Tibial nerve (tissue), 4 donors: ENCODE measurements around the gene CMSS1. TPM values are rescaled to one million over a fixed set of nuclear protein-coding genes. Genes with fewer than 3 reads are reported as not detected.
A peak's percentile ranks its signal among the peaks of the same experiment; 100 is the strongest.

Experiments used
- DNase-seq, 2 donors: peaks; one replicate each; pipeline ENCODE4 v3.0.0-alpha.2; 2019; ENCODE audit warnings: low spot score in 2 of 2
- H3K27ac ChIP-seq, 4 donors: fragments of 200-600 bp; sonication (generic) in 3 of 4; one replicate each; pipeline ENCODE4 v1.5.1; 2017 to 2019; ENCODE audit warnings: mild to moderate bottlenecking in 1 of 4
- H3K27me3 ChIP-seq, 2 donors: fragments of 200-600 bp; sonication (generic) in 1 of 2; one replicate each; pipeline versions ENCODE4 v1.5.1 to v1.6.0; 2017 to 2019
- H3K36me3 ChIP-seq, 3 donors: fragments of 200-600 bp; sonication (generic); one replicate each; pipeline ENCODE4 v1.5.1; 2018 to 2019
- H3K4me1 ChIP-seq, 4 donors: fragments of 200-600 bp; sonication (generic) in 3 of 4; one replicate each; pipeline ENCODE4 v1.5.1; 2017 to 2019
- H3K4me3 ChIP-seq, 4 donors: fragments of 200-600 bp; sonication (generic) in 3 of 4; one replicate each; pipeline ENCODE4 v1.5.1; 2017 to 2019; ENCODE audit warnings: mild to moderate bottlenecking in 1 of 4, moderate library complexity in 1 of 4
- H3K9me3 ChIP-seq, 4 donors: fragments of 200-600 bp; sonication (generic) in 3 of 4; one replicate each; pipeline ENCODE4 v1.5.1; 2017 to 2019
- EP300 ChIP-seq, 2 donors: sonication (generic); formaldehyde crosslinking; IDR thresholded peaks; one replicate each; pipeline ENCODE4 v1.6.1; 2017; ENCODE audit warnings: antibody characterized with exemption in 2 of 2, mild to moderate bottlenecking in 1 of 2
- POLR2A ChIP-seq, 2 donors: fragments of 450-650 bp; IDR thresholded peaks; one replicate each; pipeline ENCODE4 v1.6.1; 2017; ENCODE audit warnings: antibody characterized with exemption in 2 of 2, mild to moderate bottlenecking in 2 of 2, moderate library complexity in 2 of 2
- WGBS, 2 donors: methylation state at CpG; one replicate each; pipeline ENCODE4 v1.1.5; 2018; 5-methylcytosine and 5-hydroxymethylcytosine counted together
- total RNA-seq, 4 donors: library from RNA; depleted of rRNA; stranded (reverse); fragments of >200 nt; gene quantifications; one replicate each; pipeline ENCODE4 v1.1.0, GENCODE V29; 2016
- TF ChIP-seq, protein P1 (sequence below), 5 experiments: fragments of 200-600 bp in 3 of 5; fragments of 450-650 bp in 2 of 5; sonication (generic) in 3 of 5; IDR thresholded peaks; one replicate each; pipeline ENCODE4 v1.5.1; 2016 to 2019; ENCODE audit warnings: antibody characterized with exemption in 5 of 5, mild to moderate bottlenecking in 3 of 5, moderate library complexity in 2 of 5

CMSS1 gene
- total RNA-seq, 4 donors from 2014 or later = 5.5 to 29.1 (median 15.7) TPM

DNA sequence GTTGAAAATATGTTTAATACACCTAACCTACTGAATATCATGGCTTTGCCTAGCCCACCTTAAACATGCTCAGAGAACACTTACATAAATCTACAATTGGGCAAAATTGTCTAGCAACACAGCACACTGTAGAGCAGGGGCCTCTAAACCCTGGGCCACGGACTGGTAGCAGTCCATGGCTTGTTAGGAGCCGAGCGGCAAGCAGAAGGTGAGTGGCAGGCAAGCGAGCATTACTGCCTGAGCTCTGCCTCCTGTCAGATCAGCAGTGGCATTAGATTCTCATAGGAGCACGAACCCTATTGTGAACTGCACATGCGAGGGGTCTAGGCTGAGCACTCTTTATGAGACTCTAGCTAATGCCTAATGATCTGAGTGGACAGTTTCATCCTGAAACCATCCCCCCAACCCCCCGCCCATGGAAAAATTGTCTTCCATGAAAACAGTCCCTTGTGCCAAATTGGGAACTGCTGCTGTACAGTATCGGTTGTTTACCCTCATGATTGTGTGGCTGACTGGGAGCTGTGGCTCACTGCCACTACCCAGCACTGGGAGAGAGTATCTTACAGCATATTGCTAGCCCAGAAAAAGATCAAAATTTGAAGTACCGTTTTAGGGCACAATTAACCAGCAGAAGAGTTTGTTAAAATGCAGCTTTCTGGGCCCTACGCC, 26.1 kb downstream of the CMSS1 start:
- H3K27ac ChIP-seq = peak overlapping the region in 3 of 4 donors; percentile 57 to 73 (median 61)
- no peak for TF ChIP-seq EP300 (IDR thresholded peaks at IDR 0.05)
- no peak for TF ChIP-seq POLR2A (IDR thresholded peaks at IDR 0.05)
- TF ChIP-seq, protein P1, sequence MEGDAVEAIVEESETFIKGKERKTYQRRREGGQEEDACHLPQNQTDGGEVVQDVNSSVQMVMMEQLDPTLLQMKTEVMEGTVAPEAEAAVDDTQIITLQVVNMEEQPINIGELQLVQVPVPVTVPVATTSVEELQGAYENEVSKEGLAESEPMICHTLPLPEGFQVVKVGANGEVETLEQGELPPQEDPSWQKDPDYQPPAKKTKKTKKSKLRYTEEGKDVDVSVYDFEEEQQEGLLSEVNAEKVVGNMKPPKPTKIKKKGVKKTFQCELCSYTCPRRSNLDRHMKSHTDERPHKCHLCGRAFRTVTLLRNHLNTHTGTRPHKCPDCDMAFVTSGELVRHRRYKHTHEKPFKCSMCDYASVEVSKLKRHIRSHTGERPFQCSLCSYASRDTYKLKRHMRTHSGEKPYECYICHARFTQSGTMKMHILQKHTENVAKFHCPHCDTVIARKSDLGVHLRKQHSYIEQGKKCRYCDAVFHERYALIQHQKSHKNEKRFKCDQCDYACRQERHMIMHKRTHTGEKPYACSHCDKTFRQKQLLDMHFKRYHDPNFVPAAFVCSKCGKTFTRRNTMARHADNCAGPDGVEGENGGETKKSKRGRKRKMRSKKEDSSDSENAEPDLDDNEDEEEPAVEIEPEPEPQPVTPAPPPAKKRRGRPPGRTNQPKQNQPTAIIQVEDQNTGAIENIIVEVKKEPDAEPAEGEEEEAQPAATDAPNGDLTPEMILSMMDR (IDR thresholded peaks at IDR 0.05) = no peak
- H3K4me1 ChIP-seq = peaks cover 0 to 56% (median 19%) of the 10 kb centered on the region in 4 donors
- H3K27me3 ChIP-seq = no peaks in the 10 kb centered on the region
- H3K36me3 ChIP-seq = no peaks in the 10 kb centered on the region
- DNase-seq = no peak
- H3K4me3 ChIP-seq = no peak overlapping the region
- no peaks in the 10 kb centered on the region for H3K9me3 ChIP-seq
- 35 to 45% methylated on average over 10 of the region's 10 CpGs for WGBS, 2 donors

DNA sequence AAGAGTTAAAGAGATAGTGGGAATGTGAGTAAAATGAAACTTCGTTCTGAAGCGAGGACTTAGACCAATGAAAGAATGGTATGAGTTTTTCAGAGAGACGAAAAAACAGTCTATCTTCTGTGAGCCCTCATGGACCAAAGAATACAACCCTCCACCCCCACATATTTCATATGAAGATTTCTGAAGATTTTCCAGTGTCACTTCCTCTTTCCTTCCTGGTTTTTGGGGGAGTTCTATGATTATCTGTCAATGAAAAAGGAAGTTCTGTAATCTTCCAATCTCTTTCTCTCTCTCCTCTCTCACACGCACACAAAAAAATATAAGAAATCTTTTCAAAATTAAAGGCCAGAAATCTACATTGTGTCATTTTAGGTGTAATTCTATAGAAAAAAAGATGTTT, 27.7 kb downstream of the CMSS1 start:
- peaks cover 0 to 7% (median 0%) of the 10 kb centered on the region in 3 donors for H3K36me3 ChIP-seq
- TF ChIP-seq EP300 (IDR thresholded peaks at IDR 0.05) (no peak), POLR2A (IDR thresholded peaks at IDR 0.05) (no peak)
- TF ChIP-seq, protein P1 (IDR thresholded peaks at IDR 0.05) = no peak
- H3K27me3 ChIP-seq = no peaks in the 10 kb centered on the region
- H3K4me1 ChIP-seq = peaks cover 0 to 56% (median 19%) of the 10 kb centered on the region in 4 donors
- H3K4me3 ChIP-seq = peak overlapping the region in 1 of 4 donors; percentile 2
- no peak for DNase-seq
- no peaks in the 10 kb centered on the region for H3K9me3 ChIP-seq
- peak overlapping the region in 2 of 4 donors; percentile 61 to 73 for H3K27ac ChIP-seq
- WGBS, 2 donors = 31 to 46% methylated on average over 4 of the region's 4 CpGs

DNA sequence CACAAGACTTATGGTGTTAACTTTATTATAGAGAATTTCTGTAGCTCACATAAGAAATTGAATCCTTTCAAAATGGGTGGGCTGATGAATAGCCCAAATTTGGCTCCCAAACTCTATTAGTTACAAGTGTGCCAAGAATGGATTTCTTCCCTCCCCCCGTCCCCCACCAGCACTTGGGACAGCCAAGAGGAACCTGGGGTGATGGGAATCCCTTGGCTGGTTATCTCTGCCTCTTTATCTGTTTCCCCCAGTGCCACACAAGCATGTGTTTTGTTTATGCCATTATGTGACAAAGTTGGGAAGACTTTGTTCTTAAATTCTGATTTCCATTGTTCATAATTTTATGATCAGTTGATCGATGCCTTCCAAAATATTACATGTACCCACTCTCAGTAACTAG, 28.3 kb downstream of the CMSS1 start:
- no peak overlapping the region for H3K4me3 ChIP-seq
- peaks cover 0 to 13% (median 0%) of the 10 kb centered on the region in 3 donors for H3K36me3 ChIP-seq
- peaks cover 0 to 56% (median 19%) of the 10 kb centered on the region in 4 donors for H3K4me1 ChIP-seq
- 60 to 62% methylated on average over 2 of the region's 2 CpGs for WGBS, 2 donors
- peaks cover 0 to 4% (median 0%) of the 10 kb centered on the region in 4 donors for H3K9me3 ChIP-seq
- peak overlapping the region in 2 of 4 donors; percentile 26 to 73 for H3K27ac ChIP-seq
- H3K27me3 ChIP-seq = no peaks in the 10 kb centered on the region
- no peak for DNase-seq
- TF ChIP-seq EP300 (IDR thresholded peaks at IDR 0.05) = no peak
- TF ChIP-seq POLR2A (IDR thresholded peaks at IDR 0.05) = no peak
- TF ChIP-seq, protein P1 (IDR thresholded peaks at IDR 0.05) = no peak

DNA sequence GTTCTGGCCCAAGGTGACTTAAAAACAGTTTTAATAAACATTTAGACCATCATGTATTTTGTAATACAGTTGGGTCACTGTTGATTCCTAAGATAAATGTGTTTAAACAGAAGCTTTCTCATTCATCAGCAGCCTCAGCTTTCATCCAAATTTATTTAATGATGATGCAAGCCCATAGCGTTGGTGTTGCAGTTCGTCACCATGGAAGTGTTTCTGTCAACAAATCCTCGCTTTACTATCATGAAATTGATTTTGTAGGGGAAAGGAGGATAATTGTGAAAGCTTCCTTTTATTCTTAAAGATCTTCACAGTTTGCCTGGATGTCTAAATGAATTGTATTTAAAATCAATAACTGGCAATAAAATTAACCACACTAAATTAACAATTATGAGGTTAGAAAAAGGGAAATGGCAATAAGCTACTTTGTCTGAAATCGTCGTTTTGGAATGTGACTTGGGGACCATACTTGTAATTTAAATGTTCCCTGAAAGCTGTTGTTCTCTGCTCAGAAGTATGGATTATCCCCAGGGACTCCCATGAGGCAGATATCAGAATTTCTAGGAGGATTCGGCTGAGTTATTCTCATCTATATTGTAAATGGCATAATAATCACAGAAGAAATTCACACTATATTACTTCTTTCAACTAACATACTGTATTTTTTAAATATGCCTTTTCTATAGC, 29.0 kb downstream of the CMSS1 start:
- peaks cover 0 to 56% (median 19%) of the 10 kb centered on the region in 4 donors for H3K4me1 ChIP-seq

More for the DNA sequence above, 29.0 kb downstream of the CMSS1 start:
- TF ChIP-seq, protein P1 (IDR thresholded peaks at IDR 0.05) = no peak
- peak in 1 of 2 donors; percentile 80 for TF ChIP-seq EP300 (IDR thresholded peaks at IDR 0.05)
- no peak for DNase-seq
- no peaks in the 10 kb centered on the region for H3K27me3 ChIP-seq
- WGBS, 2 donors = 21 to 26% methylated on average over 6 of the region's 6 CpGs
- H3K27ac ChIP-seq = peak overlapping the region; percentile 5 to 73 (median 20)
- peaks cover 0 to 13% (median 0%) of the 10 kb centered on the region in 3 donors for H3K36me3 ChIP-seq
- H3K4me3 ChIP-seq = no peak overlapping the region
- H3K9me3 ChIP-seq = peaks cover 0 to 4% (median 0%) of the 10 kb centered on the region in 4 donors
